Bronchial epithelial cell (primary cell): Measurements from ENCODE around the gene RBM4B. TPM values are rescaled to one million over a fixed set of nuclear protein-coding genes. Genes with fewer than 3 reads are reported as not detected.
A peak's percentile ranks its signal among the peaks of the same experiment; 100 is the strongest.
"Not testable (repeated sequence)": the region's sequence is repeated elsewhere in the genome, so short reads cannot be mapped to it uniquely, and the experiment has no call there.

ENCODE experiments used
- DNase-seq: peaks from one replicate; pipeline ENCODE4 v3.0.0-alpha.2; 2010; ENCODE audit warnings: low read depth
- FAIRE-seq: peaks from 2 replicates; lab custom pipeline; 2011; peaks lifted over from hg19 to GRCh38; lab: Jason Lieb, UNC
- H3K27me3 ChIP-seq: 2 replicates; pipeline ENCODE4 v1.5.1; 2011; ENCODE audit warnings: low read length; ENCODE audit not compliant: control insufficient read depth, insufficient read depth
- H3K36me3 ChIP-seq: 2 replicates; pipeline ENCODE4 v1.5.1; 2011; ENCODE audit warnings: low read length; ENCODE audit not compliant: control insufficient read depth, insufficient read depth
- H3K4me3 ChIP-seq: 2 replicates; pipeline ENCODE4 v1.5.1; 2011; ENCODE audit warnings: mild to moderate bottlenecking, low read depth, low read length, control low read depth
- total RNA-seq: library from RNA; depleted of rRNA; stranded (reverse); fragments of >200 nt; gene quantifications from 2 replicates; pipeline ENCODE4 v1.2.1, GENCODE V29; 2014
- TF ChIP-seq, protein P1 (sequence below): IDR thresholded peaks from 2 replicates; pipeline ENCODE4 v1.5.1; 2011; ENCODE audit warnings: mild to moderate bottlenecking, moderate library complexity, low read length, control low read depth, inconsistent platforms; ENCODE audit not compliant: insufficient read depth, severe bottlenecking

RBM4B gene, protein sequence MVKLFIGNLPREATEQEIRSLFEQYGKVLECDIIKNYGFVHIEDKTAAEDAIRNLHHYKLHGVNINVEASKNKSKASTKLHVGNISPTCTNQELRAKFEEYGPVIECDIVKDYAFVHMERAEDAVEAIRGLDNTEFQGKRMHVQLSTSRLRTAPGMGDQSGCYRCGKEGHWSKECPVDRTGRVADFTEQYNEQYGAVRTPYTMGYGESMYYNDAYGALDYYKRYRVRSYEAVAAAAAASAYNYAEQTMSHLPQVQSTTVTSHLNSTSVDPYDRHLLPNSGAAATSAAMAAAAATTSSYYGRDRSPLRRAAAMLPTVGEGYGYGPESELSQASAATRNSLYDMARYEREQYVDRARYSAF
- total RNA-seq: 13.4 and 15.7 TPM in 2 replicates

DNA sequence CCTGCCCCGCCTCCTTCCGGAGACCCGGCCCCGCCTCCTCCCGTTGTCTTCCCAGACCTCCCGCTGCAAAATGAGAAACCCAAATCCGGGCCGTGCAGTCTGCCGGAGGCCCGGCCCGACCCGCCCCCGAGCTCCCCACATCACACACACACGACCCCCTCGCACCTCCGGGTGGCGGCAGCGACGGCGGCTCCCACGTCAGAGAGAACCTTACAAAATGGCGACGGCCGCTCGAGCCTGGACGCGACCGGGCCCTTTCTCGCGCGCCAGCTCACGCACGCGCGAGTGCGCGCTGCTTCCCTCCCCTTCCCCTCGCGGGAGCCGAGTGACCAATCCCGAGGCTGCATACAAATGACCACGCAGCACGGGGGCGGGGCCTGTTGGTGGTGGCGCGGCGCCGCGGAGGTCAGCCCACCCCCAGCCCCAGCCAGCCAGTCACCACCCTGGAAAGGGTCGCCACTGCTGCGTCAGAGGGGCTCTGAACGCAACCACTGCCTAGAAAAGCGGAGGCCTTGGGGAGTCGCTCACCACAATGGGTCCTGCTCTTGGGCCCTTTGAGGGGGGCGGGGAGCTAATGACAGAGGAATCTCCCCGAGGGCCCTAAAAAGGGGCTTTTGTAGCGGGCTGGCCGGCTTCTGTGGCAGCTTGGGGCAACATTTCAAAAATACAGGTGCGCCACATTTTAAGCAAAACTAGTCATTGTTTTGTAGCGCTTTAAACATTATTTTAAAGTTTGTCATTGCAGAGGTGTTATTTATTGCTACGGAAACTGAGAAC is at the start of gene RBM4B:
Gene RBM4B (minus strand): TSS at position 289 of the 777 bp plus-strand sequence. CDS start 808 bp downstream, outside the sequence.
- DNase-seq (peak; percentile 78), FAIRE-seq (no peak)
- Histone ChIP-seq H3K36me3 (no peaks in the 10 kb centered on the region), H3K4me3 (peak within 1 kb of the TSS; percentile 54), H3K27me3 (no peaks in the 10 kb centered on the region)
- TF ChIP-seq, protein P1, sequence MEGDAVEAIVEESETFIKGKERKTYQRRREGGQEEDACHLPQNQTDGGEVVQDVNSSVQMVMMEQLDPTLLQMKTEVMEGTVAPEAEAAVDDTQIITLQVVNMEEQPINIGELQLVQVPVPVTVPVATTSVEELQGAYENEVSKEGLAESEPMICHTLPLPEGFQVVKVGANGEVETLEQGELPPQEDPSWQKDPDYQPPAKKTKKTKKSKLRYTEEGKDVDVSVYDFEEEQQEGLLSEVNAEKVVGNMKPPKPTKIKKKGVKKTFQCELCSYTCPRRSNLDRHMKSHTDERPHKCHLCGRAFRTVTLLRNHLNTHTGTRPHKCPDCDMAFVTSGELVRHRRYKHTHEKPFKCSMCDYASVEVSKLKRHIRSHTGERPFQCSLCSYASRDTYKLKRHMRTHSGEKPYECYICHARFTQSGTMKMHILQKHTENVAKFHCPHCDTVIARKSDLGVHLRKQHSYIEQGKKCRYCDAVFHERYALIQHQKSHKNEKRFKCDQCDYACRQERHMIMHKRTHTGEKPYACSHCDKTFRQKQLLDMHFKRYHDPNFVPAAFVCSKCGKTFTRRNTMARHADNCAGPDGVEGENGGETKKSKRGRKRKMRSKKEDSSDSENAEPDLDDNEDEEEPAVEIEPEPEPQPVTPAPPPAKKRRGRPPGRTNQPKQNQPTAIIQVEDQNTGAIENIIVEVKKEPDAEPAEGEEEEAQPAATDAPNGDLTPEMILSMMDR: no peak

DNA sequence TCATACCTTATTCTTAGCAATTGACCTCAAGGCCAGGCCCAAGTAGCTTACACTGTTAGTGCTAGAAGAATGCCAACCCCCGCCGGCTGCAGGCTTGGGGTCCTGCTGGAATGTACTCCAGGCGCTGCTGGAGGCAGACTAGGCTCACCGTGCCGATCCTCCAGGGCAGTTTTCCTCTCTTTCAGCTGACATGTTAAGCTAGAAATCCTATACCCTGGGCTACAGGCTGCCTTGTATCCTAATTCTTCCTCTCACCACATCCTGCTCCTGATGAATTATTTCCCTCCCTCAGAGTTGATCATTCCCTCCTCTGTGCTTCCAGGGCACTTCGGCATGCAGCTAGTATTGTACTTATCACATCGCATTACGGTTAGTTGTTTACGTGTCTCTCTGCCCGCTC is 48.0 kb upstream of the RBM4B start:
- TF ChIP-seq, protein P1: no peak
- Histone ChIP-seq H3K36me3 (peaks cover 3% of the 10 kb centered on the region), H3K4me3 (no peak overlapping the region), H3K27me3 (no peaks in the 10 kb centered on the region)
- DNase-seq (no peak), FAIRE-seq (no peak)

DNA sequence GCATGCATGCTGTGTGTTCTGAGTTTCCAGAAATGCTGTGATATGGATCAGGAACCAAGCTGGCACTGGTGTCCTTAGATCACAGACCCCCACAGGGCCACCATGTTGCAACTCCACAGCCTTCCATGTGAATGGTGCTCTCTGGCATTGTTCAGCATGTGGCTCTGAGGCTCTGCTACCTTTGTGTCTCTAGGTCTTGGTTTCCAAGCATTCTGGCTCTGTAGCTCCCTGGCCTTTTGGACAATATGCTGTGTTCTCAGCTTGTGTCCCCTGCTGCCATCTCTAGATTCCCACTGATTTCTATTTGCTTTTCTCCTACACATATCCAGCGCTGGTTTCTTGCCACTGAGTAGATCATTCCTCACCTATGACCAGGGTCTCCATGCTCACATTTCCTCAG is 47.4 kb upstream of the RBM4B start:
- H3K27me3 ChIP-seq: no peaks in the 10 kb centered on the region
- DNase-seq (no peak), FAIRE-seq (no peak)
- no peak overlapping the region for H3K4me3 ChIP-seq
- H3K36me3 ChIP-seq: peaks cover 3% of the 10 kb centered on the region
- TF ChIP-seq, protein P1: no peak

DNA sequence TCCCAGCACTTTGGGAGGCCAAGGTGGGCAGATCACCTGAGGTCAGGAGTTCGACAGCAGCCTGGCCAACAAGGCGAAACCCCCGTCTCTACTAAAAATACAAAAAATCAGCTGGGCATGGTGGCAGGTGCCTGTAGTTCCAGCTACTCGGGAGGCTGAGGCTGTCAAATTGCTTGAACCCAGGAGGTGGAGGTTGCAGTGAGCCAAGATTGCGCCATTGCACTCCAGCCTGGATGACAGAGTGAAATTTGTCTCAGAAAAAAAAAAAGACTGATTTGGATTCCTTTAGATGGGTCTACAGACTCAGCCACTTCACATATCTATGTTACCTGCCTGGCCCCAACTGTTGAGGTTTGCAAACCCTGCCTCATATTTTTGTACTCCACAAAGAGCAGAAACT is 46.5 kb upstream of the RBM4B start:
- H3K27me3 ChIP-seq, H3K36me3 ChIP-seq, DNase-seq, FAIRE-seq, H3K4me3 ChIP-seq: not testable (repeated sequence)

DNA sequence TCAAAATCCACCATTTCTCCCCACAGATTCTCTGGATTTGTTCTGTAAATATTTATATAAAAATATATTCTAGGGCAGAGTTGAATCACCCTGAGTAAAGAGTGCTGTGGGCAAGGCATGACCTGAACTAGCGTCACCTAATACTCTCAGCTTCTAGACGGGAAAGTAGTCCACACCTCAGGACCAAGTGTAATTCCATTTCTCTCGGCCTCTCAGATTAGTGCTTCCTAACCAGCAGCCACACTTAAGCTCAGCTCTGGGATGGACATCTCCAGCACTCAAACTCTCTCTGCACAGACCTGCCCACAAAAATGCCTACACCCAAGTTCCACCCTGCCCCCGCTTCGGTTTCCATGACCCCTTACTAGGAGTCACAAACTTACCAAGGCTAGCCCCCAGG is 46.0 kb upstream of the RBM4B start:
- FAIRE-seq (no peak), DNase-seq (no peak)
- H3K27me3 ChIP-seq: no peaks in the 10 kb centered on the region
- H3K36me3 ChIP-seq: peaks cover 3% of the 10 kb centered on the region
- H3K4me3 ChIP-seq: no peak overlapping the region
- TF ChIP-seq, protein P1: no peak
